Testis (tissue), 2 donors: ENCODE measurements around the gene ITGA5.

Experiments
- CTCF ChIP-seq, 3 experiments: fragments of 450-650 bp in 2 of 3; fragments of 200-600 bp in 1 of 3; sonication (generic) in 1 of 3; IDR thresholded peaks; one replicate each; pipeline ENCODE4 v1.5.1; 2016 to 2019; ENCODE audit warnings: antibody characterized with exemption in 3 of 3, mild to moderate bottlenecking in 2 of 3, moderate library complexity in 1 of 3
- POLR2A ChIP-seq: fragments of 450-650 bp; IDR thresholded peaks from one replicate; pipeline ENCODE4 v1.6.1; 2017; ENCODE audit warnings: antibody characterized with exemption, mild to moderate bottlenecking, moderate library complexity

DNA sequence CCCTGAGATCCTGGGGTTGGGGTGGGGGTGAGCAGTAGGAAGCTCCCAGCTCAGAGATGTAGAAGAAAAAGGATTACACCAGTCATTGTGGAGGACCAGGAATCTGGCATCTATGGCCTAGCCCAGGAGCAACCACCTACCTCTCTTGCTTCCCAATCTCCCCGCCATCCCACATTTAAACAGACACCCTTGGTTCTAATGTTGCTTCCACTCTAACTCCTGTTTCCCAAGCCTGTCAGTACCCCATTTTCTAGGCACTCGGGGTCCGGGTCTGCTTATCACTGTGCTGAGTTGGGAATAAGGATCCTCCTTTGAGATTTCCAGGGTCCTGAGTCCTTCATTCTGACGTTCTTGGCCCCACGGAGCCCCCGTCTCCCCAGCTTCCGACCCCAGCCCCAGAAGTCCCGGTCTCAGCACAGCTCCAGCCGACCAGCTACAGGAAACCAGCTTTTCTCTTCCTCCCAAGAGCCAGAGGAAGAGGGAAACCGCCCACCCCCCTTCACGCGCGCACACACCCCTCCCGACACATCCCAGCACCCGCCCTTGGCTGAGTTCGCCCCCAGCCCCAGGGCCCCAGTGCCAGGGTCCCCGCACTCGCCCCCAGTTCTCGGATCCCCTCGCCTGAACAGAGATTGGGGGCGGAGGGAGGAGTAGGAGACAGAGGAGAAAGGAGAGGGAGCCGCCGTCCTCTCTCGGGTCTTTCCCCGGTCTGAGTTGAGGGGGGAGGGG is 1.2 kb downstream of the ITGA5 start:
- TF ChIP-seq CTCF (IDR thresholded peaks at IDR 0.05) (no peak), POLR2A (no peak)
